SK-N-SH (cell line): ENCODE data around the gene UBA1. TPM values are rescaled to one million over a fixed set of nuclear protein-coding genes. Genes with fewer than 3 reads are reported as not detected.

Source experiments
- CTCF ChIA-PET: fragments of 300-600, 350-600 bp; formaldehyde crosslinking; extraction: SDS; loops from one replicate; lab custom pipeline; 2021; lab: Yijun Ruan, JAX
- POLR2A ChIA-PET: fragments of 350-600 bp; sonication (Branson Sonifier 250); formaldehyde crosslinking; extraction: SDS; loops from one replicate; lab custom pipeline; 2020; ENCODE audit warnings: antibody characterized with exemption, inconsistent platforms; lab: Yijun Ruan, JAX
- DNase-seq: peaks from one replicate; pipeline ENCODE4 v3.0.0; 2012
- H2AFZ ChIP-seq: fragments of 200-600 bp; sonication (generic); 2 replicates; pipeline ENCODE4 v1.8.1; 2016; ENCODE audit warnings: antibody characterized with exemption, mild to moderate bottlenecking, low read depth
- H3F3A ChIP-seq: fragments of 200-600 bp; sonication (generic); replicated peaks from 2 replicates; pipeline ENCODE3; 2016; ENCODE audit warnings: antibody characterized with exemption, mild to moderate bottlenecking; ENCODE audit not compliant: insufficient read depth
- H3K27ac ChIP-seq, 2 experiments: fragments of 200-500 bp in 1 of 2; fragments of 200-600 bp in 1 of 2; sonication (Bioruptor generic) in 1 of 2; sonication (generic), shearing (Covaris generic) in 1 of 2; 2 replicates each; pipeline versions ENCODE4 v1.5.1 to v1.6.1; 2014 to 2016; ENCODE audit warnings: low read depth in 2 of 2, inconsistent platforms in 1 of 2, low read length in 1 of 2, mild to moderate bottlenecking in 1 of 2, mixed read lengths in 1 of 2
- H3K27me3 ChIP-seq: fragments of 200-600 bp; sonication (generic), shearing (Covaris generic); 2 replicates; pipeline ENCODE4 v1.6.1; 2016; ENCODE audit warnings: mixed run types; ENCODE audit not compliant: insufficient read depth
- H3K36me3 ChIP-seq, 2 experiments: fragments of 200-500 bp in 1 of 2; fragments of 200-600 bp in 1 of 2; sonication (Bioruptor generic) in 1 of 2; sonication (generic) in 1 of 2; replicated peaks in 1 of 2; 2 replicates each; pipeline versions ENCODE3 to v1.5.1; 2014 to 2016; ENCODE audit warnings: low read length in 1 of 2, mild to moderate bottlenecking in 1 of 2; ENCODE audit not compliant: insufficient read depth in 2 of 2, control insufficient read depth in 1 of 2
- H3K4me1 ChIP-seq, 2 experiments: fragments of 200-500 bp in 1 of 2; fragments of 200-600 bp in 1 of 2; sonication (Bioruptor generic) in 1 of 2; sonication (generic), shearing (Covaris generic) in 1 of 2; 2 replicates each; pipeline versions ENCODE4 v1.5.1 to v1.6.1; 2014 to 2016; ENCODE audit warnings: low read depth in 1 of 2, low read length in 1 of 2, mixed run types in 1 of 2; ENCODE audit not compliant: insufficient read depth in 2 of 2, control insufficient read depth in 1 of 2
- H3K4me2 ChIP-seq: fragments of 200-600 bp; sonication (generic), shearing (Covaris generic); 2 replicates; pipeline ENCODE4 v1.6.1; 2017; ENCODE audit warnings: mixed run types
- H3K4me3 ChIP-seq, 2 experiments: fragments of 200-500 bp in 1 of 2; fragments of 200-600 bp in 1 of 2; sonication (Bioruptor generic) in 1 of 2; sonication (generic), shearing (Covaris generic) in 1 of 2; 2 replicates each; pipeline versions ENCODE4 v1.5.1 to v1.8.1; 2014 to 2016; ENCODE audit warnings: low read depth in 2 of 2, inconsistent platforms in 1 of 2, low read length in 1 of 2, mild to moderate bottlenecking in 1 of 2, mixed read lengths in 1 of 2, moderate library complexity in 1 of 2
- H3K79me2 ChIP-seq: fragments of 200-600 bp; sonication (generic); 2 replicates; pipeline ENCODE4 v1.8.1; 2017; ENCODE audit warnings: mild to moderate bottlenecking; ENCODE audit not compliant: insufficient read depth
- H3K9ac ChIP-seq: fragments of 200-600 bp; sonication (generic); 2 replicates; pipeline ENCODE4 v1.6.1; 2017; ENCODE audit warnings: mixed run types
- H3K9me2 ChIP-seq: fragments of 200-600 bp; sonication (generic); 2 replicates; pipeline ENCODE4 v1.6.1; 2017; ENCODE audit warnings: mixed run types
- H3K9me3 ChIP-seq: fragments of 200-600 bp; sonication (generic); 2 replicates; pipeline ENCODE4 v1.6.1; 2017; ENCODE audit warnings: mixed run types, mild to moderate bottlenecking, moderate library complexity
- H4K20me1 ChIP-seq: fragments of 200-600 bp; sonication (generic); 2 replicates; pipeline ENCODE4 v1.6.1; 2017; ENCODE audit warnings: mild to moderate bottlenecking, mixed run types; ENCODE audit not compliant: insufficient read depth
- ELF1 ChIP-seq: IDR thresholded peaks from 2 replicates; pipeline ENCODE4 v1.4.0; 2012
- EP300 ChIP-seq, 2 experiments: IDR thresholded peaks; 2 replicates each; pipeline versions ENCODE4 v1.4.0 to v1.6.1; 2012; ENCODE audit warnings: borderline replicate concordance in 1 of 2, low read depth in 1 of 2, low read length in 1 of 2
- EZH2phosphoT487 ChIP-seq: fragments of 200-600 bp; sonication (generic); IDR thresholded peaks from 2 replicates; pipeline ENCODE4 v1.6.1; 2017; ENCODE audit warnings: low read depth, mixed run types, mild to moderate bottlenecking, antibody characterized with exemption, moderate library complexity, borderline replicate concordance
- FOXJ3 ChIP-seq: sonication (generic); formaldehyde crosslinking; IDR thresholded peaks from 2 replicates; pipeline ENCODE4 v1.5.1; 2020; ENCODE audit warnings: mild to moderate bottlenecking, missing genetic modification reagents
- FOXM1 ChIP-seq: IDR thresholded peaks from 2 replicates; pipeline ENCODE4 v1.4.0; 2012; ENCODE audit warnings: low read depth, mild to moderate bottlenecking
- GABPA ChIP-seq: IDR thresholded peaks from 2 replicates; pipeline ENCODE4 v1.4.0; 2012; ENCODE audit warnings: low read depth, mild to moderate bottlenecking
- GATA2 ChIP-seq: sonication (generic); formaldehyde crosslinking; IDR thresholded peaks from 2 replicates; pipeline ENCODE4 v1.5.0; 2020; ENCODE audit warnings: mild to moderate bottlenecking, missing genetic modification reagents
- NFIC ChIP-seq: IDR thresholded peaks from 2 replicates; pipeline ENCODE4 v1.4.0; 2012; ENCODE audit warnings: borderline replicate concordance
- PBX3 ChIP-seq: IDR thresholded peaks from 2 replicates; pipeline ENCODE4; 2012
- POLR2AphosphoS5 ChIP-seq: IDR thresholded peaks from 2 replicates; pipeline ENCODE4 v1.6.1; 2012; ENCODE audit warnings: low read depth, low read length
- RFX5 ChIP-seq: IDR thresholded peaks from 2 replicates; pipeline ENCODE4 v1.6.1; 2012; ENCODE audit warnings: mild to moderate bottlenecking, improper control_type of control experiment, low read length
- RXRA ChIP-seq: IDR thresholded peaks from 2 replicates; pipeline ENCODE4 v1.4.0; 2012; ENCODE audit warnings: low read depth, mild to moderate bottlenecking, borderline replicate concordance
- SIN3A ChIP-seq: IDR thresholded peaks from 2 replicates; pipeline ENCODE4 v1.6.1; 2012; ENCODE audit warnings: low read depth, mild to moderate bottlenecking, low read length, moderate library complexity, borderline replicate concordance
- TCF12 ChIP-seq: IDR thresholded peaks from 2 replicates; pipeline ENCODE4 v1.4.0; 2012
- WGBS: methylation state at CpG from one replicate; pipeline ENCODE4 v1.1.6; 2017; ENCODE audit warnings: low lambda C conversion rate; 5-methylcytosine and 5-hydroxymethylcytosine counted together
- polyA plus RNA-seq, 3 experiments: library from polyadenylated mRNA; depleted of rRNA; stranded (reverse); fragments of >200 nt; gene quantifications; 2 replicates each; pipeline ENCODE4 v1.2.3, GENCODE V29; 2012
- TF ChIP-seq, protein P1 (sequence below): fragments of 150-350 bp; IDR thresholded peaks from 2 replicates; pipeline ENCODE4 v1.6.1; 2017; ENCODE audit warnings: antibody characterized with exemption, low read length, low read depth, borderline replicate concordance
- TF ChIP-seq, protein P2 (sequence below): IDR thresholded peaks from 2 replicates; pipeline ENCODE4 v1.4.0; 2012; ENCODE audit warnings: low read depth, borderline replicate concordance
- TF ChIP-seq, protein P3 (sequence below): IDR thresholded peaks from 2 replicates; pipeline ENCODE4 v1.6.1; 2012; ENCODE audit warnings: mild to moderate bottlenecking, low read depth, low read length, moderate library complexity

Gene UBA1
- polyA plus RNA-seq, 1 of the 3 experiments (the other 2 are of a cell fraction) = 283 TPM

- CTCF ChIA-PET = no interaction called here
- no peak overlapping the region for H3K27ac ChIP-seq
- H3K4me1 ChIP-seq = peaks cover 0 to 7% of the 10 kb centered on the region in 2 experiments; a peak in 2 of 4 replicates
- peaks cover 8% of the 10 kb centered on the region for H3K79me2 ChIP-seq
- H3F3A ChIP-seq = peaks cover 13% of the 10 kb centered on the region
- DNase-seq = no peak
- H3K9ac ChIP-seq = no peak overlapping the region
- no peak overlapping the region for H3K4me3 ChIP-seq
- H3K4me2 ChIP-seq = no peak overlapping the region
- H4K20me1 ChIP-seq = peaks cover 2% of the 10 kb centered on the region; the same call in 1 of the 2 replicates
- H3K9me3 ChIP-seq = no peaks in the 10 kb centered on the region
- no peak overlapping the region for H2AFZ ChIP-seq
- WGBS = 100% methylated on average over 3 of the region's 6 CpGs
- H3K36me3 ChIP-seq = peaks cover 13 to 52% of the 10 kb centered on the region in 2 experiments
- TF ChIP-seq EZH2phosphoT487 = no peak
- TF ChIP-seq PBX3 = no peak
- no peak for TF ChIP-seq GATA2 (CRISPR knock-in tag)
- TF ChIP-seq ELF1 = no peak
- no peak for TF ChIP-seq FOXJ3 (CRISPR knock-in tag)
- no peak for TF ChIP-seq GABPA
- TF ChIP-seq, protein P1, sequence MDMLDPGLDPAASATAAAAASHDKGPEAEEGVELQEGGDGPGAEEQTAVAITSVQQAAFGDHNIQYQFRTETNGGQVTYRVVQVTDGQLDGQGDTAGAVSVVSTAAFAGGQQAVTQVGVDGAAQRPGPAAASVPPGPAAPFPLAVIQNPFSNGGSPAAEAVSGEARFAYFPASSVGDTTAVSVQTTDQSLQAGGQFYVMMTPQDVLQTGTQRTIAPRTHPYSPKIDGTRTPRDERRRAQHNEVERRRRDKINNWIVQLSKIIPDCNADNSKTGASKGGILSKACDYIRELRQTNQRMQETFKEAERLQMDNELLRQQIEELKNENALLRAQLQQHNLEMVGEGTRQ = no peak
- H3K9me2 ChIP-seq = no peaks in the 10 kb centered on the region
- POLR2A ChIA-PET = no interaction called here
- no peaks in the 10 kb centered on the region for H3K27me3 ChIP-seq
Observed at GRCh38 chrX:47229427-47229826, 35.8 kb downstream of the UBA1 start.

DNA sequence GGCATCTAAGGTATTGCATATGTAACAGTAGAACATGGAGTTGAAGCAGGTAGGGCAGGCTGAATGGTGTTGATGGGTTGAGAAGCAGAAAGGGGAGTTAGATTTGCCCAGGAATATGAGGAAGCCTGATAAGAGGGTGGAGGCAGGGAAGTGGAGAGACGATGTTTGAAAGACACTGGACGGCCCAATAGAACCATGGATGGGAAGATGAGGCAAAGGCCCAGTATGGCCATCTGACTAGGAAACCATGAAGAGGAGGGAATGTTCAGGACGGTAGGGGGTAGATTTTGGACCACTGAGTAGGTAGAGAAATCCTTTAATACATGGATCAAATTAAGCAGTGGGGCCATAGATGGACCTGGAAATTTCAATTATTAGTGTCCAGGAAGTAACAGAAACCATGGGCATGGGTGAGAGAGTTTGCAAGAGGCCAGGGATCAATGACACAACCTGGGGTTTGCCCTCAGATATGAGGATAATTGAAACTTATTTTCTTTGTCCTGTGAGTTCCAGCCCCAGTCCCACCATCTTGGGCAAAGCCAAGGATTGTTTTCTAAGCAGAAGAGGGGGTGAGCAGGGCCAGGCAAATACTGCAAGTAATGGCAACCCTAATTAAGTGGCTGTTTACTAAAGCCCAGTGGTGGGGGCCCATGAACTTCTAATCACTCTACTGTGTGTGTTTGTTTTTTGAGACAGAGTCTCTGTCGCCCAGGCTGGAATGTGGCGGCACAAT, 36.7 kb downstream of the UBA1 start:
- POLR2A ChIA-PET = no interaction called here
- H3F3A ChIP-seq = peaks cover 22% of the 10 kb centered on the region
- no peak overlapping the region for H2AFZ ChIP-seq
- peaks cover 0 to 7% of the 10 kb centered on the region in 2 experiments; a peak in 2 of 4 replicates for H3K4me1 ChIP-seq
- H3K36me3 ChIP-seq = peaks cover 9 to 43% of the 10 kb centered on the region in 2 experiments
- no peaks in the 10 kb centered on the region for H3K9me3 ChIP-seq
- 100% methylated on average over 5 of the region's 5 CpGs for WGBS
- H3K9ac ChIP-seq = no peak overlapping the region
- peaks cover 16% of the 10 kb centered on the region for H3K79me2 ChIP-seq
- no peak for DNase-seq
- H3K4me3 ChIP-seq = no peak overlapping the region
- no peaks in the 10 kb centered on the region for H3K9me2 ChIP-seq
- H3K27me3 ChIP-seq = no peaks in the 10 kb centered on the region
- no peak overlapping the region for H3K27ac ChIP-seq
- H4K20me1 ChIP-seq = peaks cover 5% of the 10 kb centered on the region; the same call in 1 of the 2 replicates
- no peak overlapping the region for H3K4me2 ChIP-seq
- CTCF ChIA-PET = interaction anchor here (0.7 kb wide), 1 partner anchor 293 kb away, joined by 3 read pairs; no protein-coding TSS in a partner anchor
- TF ChIP-seq, protein P2, sequence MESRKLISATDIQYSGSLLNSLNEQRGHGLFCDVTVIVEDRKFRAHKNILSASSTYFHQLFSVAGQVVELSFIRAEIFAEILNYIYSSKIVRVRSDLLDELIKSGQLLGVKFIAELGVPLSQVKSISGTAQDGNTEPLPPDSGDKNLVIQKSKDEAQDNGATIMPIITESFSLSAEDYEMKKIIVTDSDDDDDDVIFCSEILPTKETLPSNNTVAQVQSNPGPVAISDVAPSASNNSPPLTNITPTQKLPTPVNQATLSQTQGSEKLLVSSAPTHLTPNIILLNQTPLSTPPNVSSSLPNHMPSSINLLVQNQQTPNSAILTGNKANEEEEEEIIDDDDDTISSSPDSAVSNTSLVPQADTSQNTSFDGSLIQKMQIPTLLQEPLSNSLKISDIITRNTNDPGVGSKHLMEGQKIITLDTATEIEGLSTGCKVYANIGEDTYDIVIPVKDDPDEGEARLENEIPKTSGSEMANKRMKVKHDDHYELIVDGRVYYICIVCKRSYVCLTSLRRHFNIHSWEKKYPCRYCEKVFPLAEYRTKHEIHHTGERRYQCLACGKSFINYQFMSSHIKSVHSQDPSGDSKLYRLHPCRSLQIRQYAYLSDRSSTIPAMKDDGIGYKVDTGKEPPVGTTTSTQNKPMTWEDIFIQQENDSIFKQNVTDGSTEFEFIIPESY = no peak
- TF ChIP-seq, protein P1 = no peak
- TF ChIP-seq POLR2AphosphoS5 (no peak), NFIC (no peak), GATA2 (CRISPR knock-in tag) (no peak), GABPA (no peak), RFX5 (no peak), RXRA (no peak), TCF12 (no peak), EZH2phosphoT487 (no peak), EP300 (IDR thresholded peaks at IDR 0.05; ENCODE audit: borderline replicate concordance in 1 of 2, low read depth in 1 of 2, low read length in 1 of 2) (no peak), FOXM1 (no peak), SIN3A (no peak), ELF1 (no peak)
- TF ChIP-seq, protein P3, sequence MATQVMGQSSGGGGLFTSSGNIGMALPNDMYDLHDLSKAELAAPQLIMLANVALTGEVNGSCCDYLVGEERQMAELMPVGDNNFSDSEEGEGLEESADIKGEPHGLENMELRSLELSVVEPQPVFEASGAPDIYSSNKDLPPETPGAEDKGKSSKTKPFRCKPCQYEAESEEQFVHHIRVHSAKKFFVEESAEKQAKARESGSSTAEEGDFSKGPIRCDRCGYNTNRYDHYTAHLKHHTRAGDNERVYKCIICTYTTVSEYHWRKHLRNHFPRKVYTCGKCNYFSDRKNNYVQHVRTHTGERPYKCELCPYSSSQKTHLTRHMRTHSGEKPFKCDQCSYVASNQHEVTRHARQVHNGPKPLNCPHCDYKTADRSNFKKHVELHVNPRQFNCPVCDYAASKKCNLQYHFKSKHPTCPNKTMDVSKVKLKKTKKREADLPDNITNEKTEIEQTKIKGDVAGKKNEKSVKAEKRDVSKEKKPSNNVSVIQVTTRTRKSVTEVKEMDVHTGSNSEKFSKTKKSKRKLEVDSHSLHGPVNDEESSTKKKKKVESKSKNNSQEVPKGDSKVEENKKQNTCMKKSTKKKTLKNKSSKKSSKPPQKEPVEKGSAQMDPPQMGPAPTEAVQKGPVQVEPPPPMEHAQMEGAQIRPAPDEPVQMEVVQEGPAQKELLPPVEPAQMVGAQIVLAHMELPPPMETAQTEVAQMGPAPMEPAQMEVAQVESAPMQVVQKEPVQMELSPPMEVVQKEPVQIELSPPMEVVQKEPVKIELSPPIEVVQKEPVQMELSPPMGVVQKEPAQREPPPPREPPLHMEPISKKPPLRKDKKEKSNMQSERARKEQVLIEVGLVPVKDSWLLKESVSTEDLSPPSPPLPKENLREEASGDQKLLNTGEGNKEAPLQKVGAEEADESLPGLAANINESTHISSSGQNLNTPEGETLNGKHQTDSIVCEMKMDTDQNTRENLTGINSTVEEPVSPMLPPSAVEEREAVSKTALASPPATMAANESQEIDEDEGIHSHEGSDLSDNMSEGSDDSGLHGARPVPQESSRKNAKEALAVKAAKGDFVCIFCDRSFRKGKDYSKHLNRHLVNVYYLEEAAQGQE = no peak
